ENCODE results near the gene DHRS7C.

DHRS7C gene, protein sequence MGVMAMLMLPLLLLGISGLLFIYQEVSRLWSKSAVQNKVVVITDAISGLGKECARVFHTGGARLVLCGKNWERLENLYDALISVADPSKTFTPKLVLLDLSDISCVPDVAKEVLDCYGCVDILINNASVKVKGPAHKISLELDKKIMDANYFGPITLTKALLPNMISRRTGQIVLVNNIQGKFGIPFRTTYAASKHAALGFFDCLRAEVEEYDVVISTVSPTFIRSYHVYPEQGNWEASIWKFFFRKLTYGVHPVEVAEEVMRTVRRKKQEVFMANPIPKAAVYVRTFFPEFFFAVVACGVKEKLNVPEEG

DNA sequence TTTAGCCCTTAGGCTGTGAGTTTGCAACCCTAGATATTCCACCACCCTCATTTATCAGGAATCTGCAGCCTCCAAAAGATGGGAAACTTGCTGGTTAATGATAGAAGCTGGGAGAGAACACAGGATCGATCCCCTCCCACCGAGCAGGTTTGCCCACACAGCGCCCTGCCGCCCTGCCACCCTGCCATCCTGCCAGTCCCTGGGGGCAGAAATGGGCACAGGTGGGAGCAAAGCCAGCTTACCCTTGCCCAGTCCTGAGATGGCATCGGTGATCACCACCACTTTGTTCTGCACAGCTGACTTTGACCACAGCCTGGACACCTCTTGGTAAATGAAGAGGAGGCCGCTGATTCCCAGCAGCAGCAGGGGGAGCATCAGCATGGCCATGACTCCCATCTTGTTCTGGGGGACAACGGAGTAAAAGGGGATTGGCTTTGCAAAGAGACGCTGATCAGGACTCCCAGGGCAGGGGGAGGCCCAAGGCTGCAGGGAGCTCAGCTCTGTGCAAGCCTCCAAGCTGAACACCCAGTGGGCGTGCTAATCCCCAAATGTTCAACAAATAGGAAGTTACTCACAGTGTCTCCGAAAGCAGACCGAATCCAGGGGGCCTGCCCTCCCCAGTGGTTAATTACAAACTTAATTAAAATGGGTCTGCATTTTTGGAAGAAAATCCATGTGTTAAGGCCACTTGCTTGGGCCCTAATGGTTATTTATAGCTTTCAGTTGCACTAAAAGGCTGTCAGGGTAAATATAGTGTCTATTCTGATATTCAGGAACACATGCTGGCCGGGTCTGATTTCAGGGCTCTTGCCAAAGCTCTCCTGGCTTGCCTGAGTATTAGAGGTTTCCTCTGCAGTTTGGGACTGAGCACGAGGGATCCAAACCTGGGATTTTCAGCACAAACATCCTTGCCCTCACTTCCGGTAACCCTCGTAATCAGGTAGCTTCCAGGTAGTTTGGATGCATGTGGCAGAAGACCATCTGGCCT, at the start of gene DHRS7C:
Gene DHRS7C, minus strand, starts transcription at position 704 of the 988 bp plus-strand sequence. Its CDS starts 308 bp downstream, at position 396.
- DNase-seq = no peak

DNA sequence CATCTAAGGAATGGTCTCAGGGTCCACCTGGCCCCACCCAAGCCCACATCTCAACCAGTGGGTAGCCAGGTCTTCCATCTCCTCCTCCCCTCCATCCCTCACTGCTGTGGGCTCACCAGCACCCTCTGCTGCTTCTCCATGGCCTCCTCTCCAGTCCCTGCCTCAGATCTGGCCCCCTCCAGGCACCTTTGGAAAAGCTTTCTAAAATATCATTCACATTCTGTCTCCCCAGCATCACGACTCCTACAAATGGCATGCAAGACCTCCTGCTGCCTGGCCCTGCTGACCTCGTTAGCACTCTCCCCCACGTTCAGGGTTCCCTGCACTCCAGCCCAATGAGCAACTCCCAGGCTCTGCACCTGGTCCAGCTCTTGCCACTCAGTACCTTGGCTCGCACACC, 48.0 kb upstream of the DHRS7C start:
- DNase-seq = no peak

DNA sequence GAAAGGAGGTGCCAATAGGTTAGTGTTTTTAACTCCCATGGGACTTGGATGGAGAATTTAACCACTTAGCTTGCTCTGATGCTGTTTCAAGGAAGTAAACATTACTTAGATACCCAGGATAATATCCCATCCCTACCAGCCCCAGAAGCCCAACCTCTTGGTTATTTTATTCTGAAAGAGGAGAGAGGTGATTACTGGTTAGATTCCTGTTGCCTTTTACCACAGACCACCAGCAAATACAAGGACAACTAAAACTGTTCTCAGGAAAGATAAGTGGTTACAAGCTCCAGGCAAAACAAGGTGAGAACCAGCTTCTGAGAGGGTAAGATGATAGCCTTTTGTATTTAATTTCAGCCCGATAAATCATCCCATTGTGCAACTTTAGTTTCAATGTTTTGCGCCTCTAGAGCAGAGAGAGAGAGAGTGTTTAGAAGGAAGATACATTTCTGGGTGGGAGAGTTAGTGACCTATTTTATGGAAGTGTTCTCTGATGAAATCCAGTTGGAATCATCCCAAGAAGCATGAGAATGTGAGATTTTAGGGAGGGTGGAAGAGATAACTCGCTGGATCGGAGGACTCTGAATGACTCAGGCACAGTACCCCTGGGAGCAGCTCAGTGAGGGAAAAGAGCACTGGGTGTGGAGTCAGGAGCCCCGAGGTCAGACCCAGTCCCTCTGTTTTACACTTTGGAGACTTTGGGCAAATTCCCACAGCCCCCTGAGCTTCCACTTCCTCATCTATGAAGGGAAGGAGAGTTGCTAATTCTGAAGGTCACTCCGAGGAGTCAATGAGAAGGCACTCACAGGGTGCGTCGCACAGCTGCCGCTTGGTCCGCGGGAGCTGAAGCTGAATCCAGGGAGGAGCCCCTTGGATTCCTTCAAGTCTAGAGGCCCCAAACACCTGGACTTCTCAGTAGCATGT, 46.4 kb upstream of the DHRS7C start:
- no peak for DNase-seq

DNA sequence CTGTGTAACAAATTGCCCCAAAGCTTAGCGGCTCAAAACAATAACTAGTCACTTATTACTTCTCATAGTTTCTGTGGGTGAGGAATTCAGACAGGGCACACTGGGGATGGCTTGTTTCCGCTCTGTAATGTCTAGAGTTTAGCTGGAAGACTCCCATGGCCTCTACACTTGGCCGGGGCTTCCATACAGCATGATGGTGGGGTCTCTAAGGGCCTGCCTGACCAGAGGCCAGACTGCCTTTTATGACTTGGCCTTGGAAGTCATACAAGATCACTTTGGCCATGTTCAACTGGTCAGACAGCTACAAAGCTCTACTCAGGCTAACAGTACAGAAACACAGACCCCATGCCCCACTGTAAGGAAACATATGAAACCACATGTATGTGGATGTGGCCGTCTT, 42.5 kb upstream of the DHRS7C start:
- DNase-seq = no peak

DNA sequence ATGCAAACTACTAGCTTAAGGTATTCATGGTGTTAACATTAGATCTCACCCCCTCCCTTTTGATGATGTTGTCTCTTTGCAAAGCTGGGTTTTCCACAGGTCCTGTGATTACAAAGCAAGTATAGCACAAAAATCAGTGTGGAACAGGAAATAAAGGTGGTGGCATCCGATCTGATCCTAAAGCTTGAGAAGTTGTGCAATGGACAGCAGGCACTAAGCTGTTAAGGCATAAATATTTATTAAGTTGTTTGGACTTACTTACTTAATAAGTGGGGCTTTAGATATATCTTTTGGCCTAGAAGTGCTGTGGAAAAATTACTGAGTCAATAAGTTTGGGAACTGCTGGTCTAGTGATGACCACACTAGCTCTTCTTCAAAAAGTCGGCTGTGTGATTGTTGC, 39.3 kb upstream of the DHRS7C start:
- no peak for DNase-seq

DNA sequence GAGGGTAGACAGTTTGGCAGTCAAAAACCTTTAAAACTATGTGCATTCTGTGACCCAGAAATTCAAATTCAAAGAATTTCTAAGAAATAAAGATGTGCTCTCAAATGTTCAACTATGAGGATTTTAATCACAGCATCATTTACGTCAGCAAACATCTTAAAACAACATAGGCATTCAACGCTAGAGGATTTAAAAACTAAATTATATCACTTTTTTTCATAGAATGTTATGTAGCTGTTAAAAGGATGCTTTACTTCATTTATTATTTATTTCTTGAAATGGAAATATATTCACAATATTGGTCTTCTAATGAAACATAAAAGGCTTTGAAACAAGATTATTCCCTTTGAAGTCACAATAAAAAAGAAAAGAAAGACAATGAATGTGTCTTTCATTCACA, 38.0 kb upstream of the DHRS7C start:
- no peak for DNase-seq

DNA sequence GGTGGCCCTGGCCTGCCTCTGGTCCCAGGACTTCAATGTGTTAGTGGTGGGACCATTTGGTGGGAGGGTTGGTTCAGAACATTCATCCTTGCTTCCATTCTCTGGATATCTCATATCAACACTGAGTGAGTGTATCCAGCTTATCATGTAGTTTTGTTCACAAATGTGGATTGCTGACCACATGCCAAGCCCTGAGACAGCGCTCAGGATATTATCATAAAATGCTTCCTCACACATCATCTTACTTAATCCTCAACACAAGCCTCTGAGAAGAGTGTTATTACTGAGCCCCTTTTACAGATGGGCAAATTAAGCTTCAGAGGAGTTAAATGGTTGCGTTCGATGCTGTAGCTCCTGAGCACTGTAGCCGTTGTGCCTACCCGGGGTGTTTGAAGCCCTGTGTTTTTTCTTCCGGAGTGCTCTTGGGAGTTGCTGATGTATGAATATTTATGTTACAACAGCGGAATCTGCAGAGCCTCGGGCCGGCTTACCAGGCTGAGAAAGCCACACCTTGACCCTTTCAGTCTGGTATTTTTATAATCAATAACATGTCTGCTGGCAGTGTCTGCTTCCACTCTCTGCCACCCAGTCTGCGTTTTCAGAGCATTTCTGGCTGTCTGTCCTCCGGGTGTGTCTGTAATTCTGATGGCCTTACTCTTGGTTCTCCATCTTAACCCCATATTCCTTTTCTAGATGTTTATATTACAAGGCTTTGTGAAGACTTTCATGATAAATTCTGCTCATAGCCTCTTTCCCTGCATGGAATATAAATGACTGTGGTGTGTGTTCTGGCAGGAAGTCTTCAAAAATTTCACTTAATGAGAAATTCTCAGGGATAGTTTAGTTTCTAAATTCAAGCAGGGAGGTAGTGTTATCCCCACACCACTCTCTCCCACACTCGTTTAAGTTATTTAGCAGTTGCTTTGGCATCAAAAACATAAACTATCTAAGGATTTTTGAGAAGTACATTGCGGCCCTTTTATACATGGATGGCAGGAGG, 37.2 kb upstream of the DHRS7C start:
- no peak for DNase-seq

DNA sequence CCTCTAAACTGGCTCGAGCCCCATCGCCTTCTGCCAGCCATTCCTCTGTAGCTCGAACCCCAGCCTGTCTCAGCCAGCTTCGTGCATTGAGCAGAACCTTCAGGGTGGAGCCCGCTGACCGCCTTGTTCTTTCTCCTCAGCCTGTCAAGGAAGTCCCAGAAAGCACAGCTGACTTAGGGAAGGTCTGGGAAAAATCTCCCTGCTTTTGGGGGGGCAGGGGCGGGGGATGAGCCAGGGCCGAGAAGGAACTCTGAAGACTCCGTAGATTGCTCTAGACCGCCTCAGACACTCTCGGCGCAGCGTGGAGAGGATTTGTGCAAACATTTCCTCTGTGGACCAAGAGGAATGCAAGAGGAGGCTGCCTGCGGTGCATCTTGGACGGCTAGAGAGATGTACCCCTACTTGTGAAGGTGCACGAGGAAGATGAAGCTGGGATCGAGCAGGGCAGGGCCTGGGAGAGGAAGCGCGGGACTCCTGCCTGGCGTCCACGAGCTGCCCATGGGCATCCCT, 34.3 kb upstream of the DHRS7C start, which contains the start of gene GLP2R:
Gene GLP2R, plus strand, starts transcription at position 284 of the 510 bp plus-strand sequence. Its CDS starts 140 bp downstream, at position 424.
- DNase-seq = no peak

DNA sequence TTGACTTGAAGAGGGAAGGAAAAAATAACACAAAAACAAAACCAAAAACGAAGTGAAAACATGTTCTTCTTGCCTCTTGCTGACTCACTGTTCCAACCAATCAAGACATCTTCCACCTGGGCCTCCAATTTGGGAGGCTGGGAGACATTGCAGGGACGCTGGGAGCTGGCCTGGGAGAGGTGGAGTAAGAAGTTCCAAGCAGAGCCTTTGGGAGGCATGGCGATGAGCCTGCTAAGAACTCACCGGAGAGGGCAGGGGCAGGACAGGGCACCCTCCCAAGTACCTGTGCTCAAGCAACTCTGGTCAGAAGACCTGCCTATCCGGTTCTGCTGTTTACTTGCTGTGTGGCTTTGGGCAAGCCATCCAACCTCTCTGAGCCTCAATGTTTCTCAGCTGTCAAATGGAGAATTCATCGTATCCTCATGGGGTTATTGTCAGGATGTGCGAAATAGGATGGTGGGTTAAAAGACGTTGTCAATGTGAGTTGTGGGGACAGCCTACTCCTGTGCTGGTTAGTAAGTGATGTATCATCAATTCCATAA, 33.5 kb upstream of the DHRS7C start:
- DNase-seq = no peak

DNA sequence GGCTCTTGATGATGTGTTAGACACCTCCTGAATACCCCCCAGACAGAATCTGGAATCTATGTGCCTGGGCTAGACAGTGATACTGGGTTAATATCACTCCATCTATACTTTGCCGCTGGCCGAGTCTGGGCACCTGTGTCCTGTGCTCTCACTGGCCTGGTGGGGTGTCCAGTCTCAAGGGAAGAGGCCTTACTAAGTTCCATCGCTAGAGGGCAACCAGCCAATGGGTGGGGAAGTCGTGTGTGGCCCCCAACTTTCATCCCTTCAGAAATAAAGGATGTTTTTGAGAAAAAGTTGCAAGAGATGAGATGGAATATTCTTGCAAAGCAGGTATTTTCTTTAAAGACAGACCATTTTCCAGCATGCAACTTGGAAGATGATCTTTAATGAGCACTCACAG, 32.7 kb upstream of the DHRS7C start:
- no peak for DNase-seq

DNA sequence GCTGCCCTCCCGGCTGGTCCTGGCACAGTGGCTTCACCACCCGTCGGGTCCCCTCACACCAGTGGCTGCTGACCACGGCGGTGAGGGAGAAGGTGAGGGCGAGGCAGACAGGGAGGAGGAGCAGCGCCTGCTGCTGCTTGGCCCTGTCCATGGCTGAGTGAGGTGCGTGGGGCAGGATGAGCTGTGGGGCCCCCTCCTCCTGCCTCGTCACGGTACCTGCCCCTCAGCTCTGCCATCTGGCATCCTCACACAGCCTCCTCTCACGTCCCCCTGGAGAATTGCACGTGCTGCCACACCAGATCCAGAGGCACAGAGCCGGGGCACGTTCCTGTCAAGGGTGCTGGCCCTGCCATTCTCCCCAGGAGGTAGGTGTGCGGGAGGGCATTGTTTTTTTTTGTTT, 30.5 kb upstream of the DHRS7C start, which contains the start of gene GSG1L2:
Gene GSG1L2, minus strand, starts transcription at position 159 of the 400 bp plus-strand sequence. Its CDS starts 8 bp downstream, at position 151.
- DNase-seq = no peak

DNA sequence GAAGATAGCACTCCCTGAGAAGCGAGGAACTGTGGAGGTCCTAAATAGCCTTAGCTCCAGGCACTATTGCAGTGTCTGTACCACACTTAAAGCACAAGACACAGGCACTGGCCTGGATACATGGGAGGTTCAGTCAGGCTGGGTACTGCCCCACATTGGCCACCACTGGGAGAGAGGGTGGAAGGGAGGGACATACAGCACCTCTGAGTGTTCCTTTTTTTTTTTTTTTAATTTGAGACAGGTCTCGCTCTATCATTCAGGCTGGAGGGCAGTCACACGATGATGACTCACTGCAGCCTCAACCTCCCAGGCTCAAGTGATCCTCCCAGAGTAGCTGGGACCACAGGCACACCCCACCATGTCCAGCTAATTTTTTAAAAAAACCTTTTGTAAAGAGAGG, 29.1 kb upstream of the DHRS7C start:
- DNase-seq = no peak

DNA sequence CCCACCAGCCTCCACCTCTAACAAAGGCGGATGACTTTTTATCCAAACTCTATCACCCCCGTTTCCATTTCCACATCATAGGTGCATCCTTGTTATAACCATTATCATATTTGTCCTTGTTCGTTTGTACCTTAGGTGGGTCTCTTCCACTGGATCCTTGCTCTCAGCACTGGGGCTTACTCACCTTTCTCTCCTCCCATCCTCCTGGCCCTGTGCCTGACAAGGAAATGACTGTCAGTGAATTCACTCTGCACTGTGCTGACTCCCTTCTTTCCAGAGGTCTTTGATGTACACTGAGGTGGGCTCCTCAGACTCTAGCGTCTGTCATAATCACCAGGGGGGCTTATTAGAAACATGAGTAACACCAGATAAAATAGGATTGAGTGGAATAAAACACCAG, 27.4 kb upstream of the DHRS7C start:
- no peak for DNase-seq

DNA sequence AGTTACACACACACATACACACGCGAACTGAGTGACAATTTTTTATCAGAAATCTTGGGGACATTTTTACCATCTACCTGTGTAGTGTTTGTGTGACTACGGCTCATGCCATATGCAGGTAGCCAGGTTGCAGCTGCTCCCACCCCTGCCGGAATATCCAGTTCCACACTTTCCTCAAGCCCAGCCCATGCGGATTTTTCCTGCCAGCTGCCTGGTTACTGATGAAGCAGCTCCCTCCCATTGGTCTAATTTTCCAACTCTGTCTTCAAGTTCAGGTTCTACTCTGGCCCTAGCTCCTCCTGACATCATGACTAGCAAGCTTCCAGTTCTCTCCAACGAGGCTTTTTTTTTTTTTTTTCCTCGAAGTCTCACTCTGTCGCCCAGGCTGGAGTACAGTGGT, 25.7 kb upstream of the DHRS7C start:
- DNase-seq = no peak

DNA sequence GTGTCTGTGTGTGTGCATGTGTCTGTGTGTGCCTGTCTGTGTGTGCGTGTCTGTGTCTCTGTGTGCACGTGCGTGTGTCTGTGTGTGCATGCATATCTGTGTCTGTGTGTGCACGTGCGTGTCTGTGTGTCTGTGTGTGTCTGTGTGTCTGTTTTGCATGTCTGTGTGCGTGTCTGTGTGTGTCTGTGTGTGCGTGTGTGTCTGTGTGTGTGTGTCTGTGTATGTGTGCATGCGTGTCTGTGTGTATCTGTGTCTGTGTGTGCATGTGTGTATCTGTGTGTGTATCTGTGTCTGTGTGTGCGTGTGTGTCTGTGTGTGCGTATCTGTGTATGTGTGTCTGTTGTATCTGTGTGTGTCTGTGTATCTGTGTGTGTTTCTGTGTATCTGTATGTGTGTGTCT, 25.1 kb upstream of the DHRS7C start:
- DNase-seq = no peak

DNA sequence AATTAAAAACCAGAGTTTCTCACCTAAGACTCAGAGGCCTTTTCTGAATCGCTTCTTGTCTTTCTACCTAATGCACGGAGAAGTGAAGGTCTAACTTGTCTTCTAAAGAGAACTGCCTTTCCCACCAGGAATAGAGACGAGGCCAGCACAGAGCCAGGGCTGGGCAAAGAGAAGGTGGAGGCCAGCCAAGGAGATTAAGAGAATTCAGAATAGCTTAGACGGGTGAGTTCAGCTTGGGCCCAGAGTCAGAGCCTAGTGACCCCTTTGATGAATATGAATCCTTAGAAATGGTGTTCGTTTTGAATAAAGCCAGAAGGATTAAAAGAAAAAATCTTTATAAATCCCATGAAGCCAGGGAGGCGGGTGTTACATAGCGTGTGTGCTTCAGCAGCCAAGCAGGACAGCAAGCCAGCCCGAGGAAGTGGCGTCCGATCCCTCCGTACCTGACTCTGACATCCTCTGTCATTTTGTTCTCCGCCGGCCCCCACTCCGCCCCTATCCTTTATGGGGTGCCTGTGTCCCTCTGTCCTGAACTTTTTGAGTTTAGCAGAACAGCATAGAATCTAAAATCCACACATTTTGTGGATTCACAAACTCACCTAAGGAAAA, 23.0 kb upstream of the DHRS7C start:
- DNase-seq = no peak

DNA sequence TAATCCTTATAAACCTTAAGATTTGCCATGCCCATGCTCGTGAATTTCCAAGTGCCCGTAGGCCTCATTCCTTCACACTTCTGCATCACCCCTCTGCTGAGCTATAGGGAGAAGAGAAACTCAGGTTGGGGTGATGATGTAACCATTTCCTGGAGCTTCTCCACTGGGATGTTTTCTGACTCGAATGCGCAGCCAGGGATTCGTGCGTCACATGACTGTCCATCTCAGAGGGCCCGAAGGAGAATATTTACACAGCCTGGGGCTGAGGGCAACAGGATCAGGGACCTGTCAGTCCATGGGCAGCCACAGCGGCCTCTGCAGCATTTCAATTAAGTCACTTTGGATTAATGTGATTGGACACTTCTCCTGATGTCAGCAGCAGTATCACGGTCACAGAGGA, 21.8 kb upstream of the DHRS7C start:
- no peak for DNase-seq

DNA sequence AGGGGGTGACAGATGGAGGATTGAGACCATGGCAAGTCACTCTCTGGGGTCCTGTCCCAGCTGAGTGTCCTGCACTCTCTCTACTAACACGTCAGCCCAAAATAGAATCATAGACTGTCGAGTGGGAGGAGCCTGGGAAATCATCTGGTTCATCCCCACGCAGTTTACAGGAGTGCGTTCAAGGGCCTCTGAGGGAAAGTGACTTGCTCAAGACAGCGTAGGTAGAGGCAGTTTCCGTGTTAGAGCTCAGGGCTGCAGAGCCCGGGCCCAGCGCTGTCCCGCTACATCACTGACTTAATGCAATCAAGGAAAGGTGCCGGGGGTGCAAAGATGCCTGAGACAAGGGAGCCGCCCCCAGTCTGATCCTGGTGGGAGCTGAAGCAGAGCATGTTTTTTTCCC, 20.1 kb upstream of the DHRS7C start:
- DNase-seq = no peak

DNA sequence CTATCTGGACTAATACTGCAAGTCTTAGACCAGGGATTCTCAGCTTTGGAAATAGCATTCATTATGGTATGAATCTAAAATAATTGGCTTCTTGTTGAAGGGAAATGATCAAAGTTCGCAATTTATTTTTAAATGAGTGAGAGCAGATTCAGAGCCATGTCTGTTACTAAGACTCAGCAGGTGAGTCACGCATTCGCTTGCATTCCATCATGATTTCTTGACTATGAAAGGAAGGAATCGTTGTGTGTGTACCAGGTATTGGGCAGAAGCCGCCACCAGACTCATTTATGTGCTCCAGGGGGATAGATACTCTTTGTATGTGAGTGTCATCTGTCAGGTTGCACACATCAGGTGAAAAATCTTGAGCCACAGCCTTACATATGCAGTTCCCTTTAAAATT, 19.7 kb upstream of the DHRS7C start:
- DNase-seq = no peak
